Measurements from ENCODE around the gene CLEC16A.
"Not testable (repeated sequence)": the region's sequence is repeated elsewhere in the genome, so short reads cannot be mapped to it uniquely, and the experiment has no call there.

Gene CLEC16A

GRCh38 chr16:10939649-10940234 is 4.6 kb upstream of the CLEC16A start:
- ChIA-PET CTCF (no interaction called here), POLR2A (ENCODE audit: low non-redundant PET) (interaction anchor here (0.5 kb wide), 1 partner anchor 106 kb away, joined by 3 read pairs; no protein-coding TSS in a partner anchor)
- no peak for DNase-seq (ENCODE audit: low spot score)
- H3K27ac ChIP-seq = no peak overlapping the region
- no peak for TF ChIP-seq CTCF (conservative IDR thresholded peaks at IDR 0.05; ENCODE audit: low read depth)

- ChIA-PET CTCF (interaction anchor here (0.6 kb wide), 1 partner anchor 360 kb away, joined by 3 read pairs; the partner anchor contains the start of gene EMP2), POLR2A (ENCODE audit: low non-redundant PET) (interaction anchor here (0.5 kb wide), 1 partner anchor 107 kb away, joined by 3 read pairs; no protein-coding TSS in a partner anchor)
- peak overlapping the region; percentile 74 for H3K27ac ChIP-seq
- no peak for TF ChIP-seq CTCF (conservative IDR thresholded peaks at IDR 0.05; ENCODE audit: low read depth)
- no peak for DNase-seq (ENCODE audit: low spot score)
Measured at GRCh38 chr16:10940501-10941079, 3.8 kb upstream of the CLEC16A start.

GRCh38 chr16:10941127-10941933 is 3.0 kb upstream of the CLEC16A start:
- TF ChIP-seq CTCF (conservative IDR thresholded peaks at IDR 0.05; ENCODE audit: low read depth) = no peak
- POLR2A ChIA-PET (ENCODE audit: low non-redundant PET) = no interaction called here
- peak overlapping the region; percentile 74 for H3K27ac ChIP-seq
- DNase-seq (ENCODE audit: low spot score) = peak; percentile 53
- CTCF ChIA-PET = interaction anchor here (0.6 kb wide), 1 partner anchor 361 kb away, joined by 3 read pairs; the partner anchor contains the start of gene EMP2

GRCh38 chr16:10941935-10942351 is 2.4 kb upstream of the CLEC16A start:
- CTCF ChIA-PET; POLR2A ChIA-PET (ENCODE audit: low non-redundant PET): not testable (repeated sequence)
- peak overlapping the region; percentile 74 for H3K27ac ChIP-seq

GRCh38 chr16:10942352-10943063 is 1.9 kb upstream of the CLEC16A start, which contains the start of gene DEXI:
DEXI (minus strand) TSS chr16:10942468; CDS start chr16:10942005, 463 bp downstream.
- H3K27ac ChIP-seq = peak within 1 kb of the TSS; percentile 74
- ChIA-PET POLR2A (ENCODE audit: low non-redundant PET) (no interaction called here), CTCF (interaction anchor here (0.9 kb wide), 1 partner anchor 313 kb away, joined by 4 read pairs; no protein-coding TSS in a partner anchor)
- DNase-seq (ENCODE audit: low spot score) = peak; percentile 99
- TF ChIP-seq CTCF (conservative IDR thresholded peaks at IDR 0.05; ENCODE audit: low read depth) = no peak

More at GRCh38 chr16:10941935-10942351, 2.4 kb upstream of the CLEC16A start:
- DNase-seq (ENCODE audit: low spot score) = not testable (repeated sequence)

- POLR2A ChIA-PET (ENCODE audit: low non-redundant PET) = no interaction called here
- no peak for DNase-seq (ENCODE audit: low spot score)
- CTCF ChIA-PET = interaction anchor here (0.9 kb wide), 1 partner anchor 312 kb away, joined by 4 read pairs; no protein-coding TSS in a partner anchor
- TF ChIP-seq CTCF (conservative IDR thresholded peaks at IDR 0.05; ENCODE audit: low read depth) = no peak
- peak overlapping the region; percentile 74; the same call in 1 of the 2 replicates for H3K27ac ChIP-seq
Measured at GRCh38 chr16:10943064-10943353, 1.4 kb upstream of the CLEC16A start.

Measured in RWPE1 (cell line).